GM12891 (cell line): ENCODE measurements around the gene NKAIN2.

Experiments
- PAX5 ChIP-seq: IDR thresholded peaks from 2 replicates; pipeline ENCODE4 v1.6.1; 2011; ENCODE audit warnings: low read length, moderate library complexity, mild to moderate bottlenecking; ENCODE audit not compliant: insufficient read depth, severe bottlenecking
- POLR2A ChIP-seq: IDR thresholded peaks from 2 replicates; pipeline ENCODE4 v1.6.1; 2011; ENCODE audit warnings: low read depth, low read length, control low read depth
- POLR2AphosphoS5 ChIP-seq: IDR thresholded peaks from 2 replicates; pipeline ENCODE4 v1.6.1; 2011; ENCODE audit warnings: low read depth, low read length, control low read depth
- POU2F2 ChIP-seq: IDR thresholded peaks from 2 replicates; pipeline ENCODE4 v1.6.1; 2011; ENCODE audit warnings: low read depth, mild to moderate bottlenecking, control low read depth, low read length, moderate library complexity
- SPI1 ChIP-seq: IDR thresholded peaks from 2 replicates; pipeline ENCODE4 v1.6.1; 2011; ENCODE audit warnings: low read depth, low read length, control low read depth
- TAF1 ChIP-seq: IDR thresholded peaks from 2 replicates; pipeline ENCODE4 v1.6.1; 2011; ENCODE audit warnings: low read depth, low read length, control low read depth

DNA sequence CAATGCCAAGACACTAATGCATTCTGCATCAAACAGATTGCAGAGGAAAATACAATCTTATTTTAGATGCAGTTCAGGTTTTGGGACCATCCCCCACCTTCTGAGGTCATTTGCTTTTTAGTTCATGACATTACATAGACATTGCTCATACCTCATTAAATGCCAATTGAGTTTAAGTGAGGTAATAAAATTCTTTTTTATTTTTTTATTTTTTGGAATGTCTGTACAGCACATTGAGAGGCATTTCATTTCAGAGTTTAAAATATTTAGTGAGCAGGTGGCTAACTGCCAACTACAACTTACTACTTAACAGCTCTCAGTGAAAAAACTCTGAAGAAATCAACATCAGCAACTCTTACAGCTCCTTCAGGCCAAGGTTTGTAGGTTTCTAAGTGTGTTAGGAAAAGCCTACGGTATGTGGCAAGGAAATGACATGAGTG is 676.3 kb downstream of the NKAIN2 start:
- TF ChIP-seq POLR2A: no peak
- TF ChIP-seq POU2F2: no peak
- no peak for TF ChIP-seq POLR2AphosphoS5
- TF ChIP-seq TAF1: no peak
- no peak for TF ChIP-seq SPI1
- TF ChIP-seq PAX5: no peak
